Endothelial cell of umbilical vein (primary cell): ENCODE results near the gene CMIP. TPM values are rescaled to one million over a fixed set of nuclear protein-coding genes. Genes with fewer than 3 reads are reported as not detected.

ENCODE experiments used
- BruUV-seq: library from RNA; stranded (reverse); fragments of 400-500 nt; replicated peaks from 2 replicates; lab custom pipeline; 2021; lab: Mats Ljungman, UMichigan
- CTCF ChIA-PET: fragments of 300-600, 350-600 bp; sonication (Branson Sonifier 250); formaldehyde crosslinking; loops from one replicate; lab custom pipeline; 2021; ENCODE audit warnings: antibody characterized with exemption, inconsistent platforms; lab: Charles Lee
- POLR2A ChIA-PET: fragments of 300-600, 350-600 bp; sonication (Branson Sonifier 250); formaldehyde crosslinking; loops from one replicate; lab custom pipeline; 2021; ENCODE audit warnings: antibody characterized with exemption, inconsistent platforms; lab: Charles Lee
- DNase-seq: peaks from one replicate; pipeline ENCODE4 v3.0.0-alpha.2; 2011; ENCODE audit warnings: low read depth, low spot score
- FAIRE-seq: peaks from 2 replicates; lab custom pipeline; 2011; peaks lifted over from hg19 to GRCh38; lab: Jason Lieb, UNC
- H2AFZ ChIP-seq: 2 replicates; pipeline ENCODE4 v1.6.0; 2012; ENCODE audit warnings: low read depth, low read length, control low read depth, inconsistent platforms
- H3K27ac ChIP-seq: 2 replicates; pipeline ENCODE4 v1.5.1; 2011; ENCODE audit warnings: low read depth, mild to moderate bottlenecking, control low read depth, low read length, moderate library complexity; ENCODE audit not compliant: insufficient read depth
- H3K27me3 ChIP-seq, 2 experiments: 2 replicates each; pipeline versions ENCODE4 v1.6.0 to v1.6.1; 2011; ENCODE audit warnings: low read length in 2 of 2, mixed read lengths in 1 of 2; ENCODE audit not compliant: control insufficient read depth in 2 of 2, insufficient read depth in 2 of 2
- H3K36me3 ChIP-seq, 2 experiments: 2 replicates in 1 of 2; 3 replicates in 1 of 2; pipeline ENCODE4 v1.5.1; 2011; ENCODE audit warnings: low read length in 2 of 2, mild to moderate bottlenecking in 1 of 2, moderate library complexity in 1 of 2; ENCODE audit not compliant: control insufficient read depth in 2 of 2, insufficient read depth in 2 of 2; ENCODE audit errors: extremely low read depth in 1 of 2
- H3K4me1 ChIP-seq: 3 replicates; pipeline ENCODE4 v1.5.1; 2011; ENCODE audit warnings: mild to moderate bottlenecking, low read length; ENCODE audit not compliant: control insufficient read depth, insufficient read depth; ENCODE audit errors: extremely low read depth
- H3K4me2 ChIP-seq: 2 replicates; pipeline ENCODE4 v1.6.1; 2011; ENCODE audit warnings: low read length, control low read depth, mixed read lengths; ENCODE audit not compliant: insufficient read depth
- H3K4me3 ChIP-seq, 3 experiments: fragments of 200-600 bp in 1 of 3; sonication (generic), shearing (Covaris generic) in 1 of 3; replicated peaks in 1 of 3; 2 replicates each; pipeline ENCODE4 v1.5.1; 2011 to 2016; ENCODE audit warnings: control low read depth in 3 of 3, low read length in 3 of 3, mild to moderate bottlenecking in 2 of 3, inconsistent platforms in 1 of 3, low read depth in 1 of 3, moderate library complexity in 1 of 3; ENCODE audit not compliant: insufficient read depth in 1 of 3
- H3K79me2 ChIP-seq: 2 replicates; pipeline ENCODE4 v1.6.0; 2012; ENCODE audit warnings: low read length, inconsistent platforms; ENCODE audit not compliant: control insufficient read depth, insufficient read depth
- H3K9ac ChIP-seq: replicated peaks from 2 replicates; pipeline ENCODE3; 2011; ENCODE audit warnings: low read length, control low read depth; ENCODE audit not compliant: insufficient read depth; ENCODE audit errors: extremely low read depth
- H3K9me1 ChIP-seq: replicated peaks from 3 replicates; pipeline ENCODE4 v1.6.0; 2011; ENCODE audit warnings: mild to moderate bottlenecking, low read length; ENCODE audit not compliant: control insufficient read depth, insufficient read depth; ENCODE audit errors: extremely low read depth
- H3K9me3 ChIP-seq: replicated peaks from 2 replicates; pipeline ENCODE4 v1.5.1; 2012; ENCODE audit warnings: low read length, inconsistent platforms; ENCODE audit not compliant: control insufficient read depth, insufficient read depth
- H4K20me1 ChIP-seq: replicated peaks from 2 replicates; pipeline ENCODE3; 2011; ENCODE audit warnings: mild to moderate bottlenecking, low read length; ENCODE audit not compliant: control insufficient read depth, insufficient read depth; ENCODE audit errors: extremely low read depth
- CTCF ChIP-seq, 2 donors: IDR thresholded peaks; 1 replicate in 1 of 2; 2 replicates in 1 of 2; pipeline ENCODE4 v1.5.1; 2011; ENCODE audit warnings: low read length in 2 of 2, mild to moderate bottlenecking in 2 of 2, moderate library complexity in 2 of 2, control low read depth in 1 of 2, inconsistent platforms in 1 of 2, low read depth in 1 of 2; ENCODE audit not compliant: insufficient read depth in 1 of 2; ENCODE audit errors: extremely low read depth in 1 of 2
- EZH2 ChIP-seq: IDR thresholded peaks from 2 replicates; pipeline ENCODE4 v1.6.1; 2012; ENCODE audit warnings: borderline replicate concordance, low read depth, mild to moderate bottlenecking, moderate library complexity, low read length, inconsistent platforms; ENCODE audit not compliant: severe bottlenecking
- FOS ChIP-seq: IDR thresholded peaks from 2 replicates; pipeline ENCODE4 v1.6.1; 2011; ENCODE audit warnings: mild to moderate bottlenecking, low read length, moderate library complexity, borderline replicate concordance; ENCODE audit not compliant: insufficient read depth
- GATA2 ChIP-seq: IDR thresholded peaks from 2 replicates; pipeline ENCODE4 v1.7.0; 2011; ENCODE audit warnings: low read depth, mild to moderate bottlenecking, moderate library complexity, mixed read lengths, low read length; ENCODE audit not compliant: insufficient read length, insufficient read depth
- JUN ChIP-seq: IDR thresholded peaks from 2 replicates; pipeline ENCODE4 v1.6.1; 2011; ENCODE audit warnings: borderline replicate concordance, low read depth; ENCODE audit not compliant: insufficient read length, insufficient read depth
- MAX ChIP-seq: IDR thresholded peaks from 2 replicates; pipeline ENCODE4 v1.6.1; 2011; ENCODE audit not compliant: insufficient read depth, insufficient read length
- MYC ChIP-seq: IDR thresholded peaks from one replicate; pipeline ENCODE4 v1.6.1; 2011; ENCODE audit warnings: mild to moderate bottlenecking, low read depth, low read length
- POLR2A ChIP-seq: IDR thresholded peaks from 2 replicates; pipeline ENCODE4 v1.6.1; 2012; ENCODE audit warnings: low read depth, mild to moderate bottlenecking, control low read depth, low read length
- POLR2AphosphoS5 ChIP-seq: IDR thresholded peaks from 2 replicates; pipeline ENCODE4 v1.6.1; 2012; ENCODE audit warnings: low read depth, mild to moderate bottlenecking, control low read depth, low read length, moderate library complexity; ENCODE audit not compliant: insufficient read depth
- dilution Hi-C: fragments of 300-500 bp; cut with MboI; formaldehyde crosslinking; loops from one replicate; pipeline ENCODE4 v1.15.0; 2019; ENCODE audit warnings: low sequenced_read_pairs; ENCODE audit not compliant: extremely low pct_ligation_motif_present
- intact Hi-C: fragments of 100-400 bp; cut with micrococcal nuclease; formaldehyde crosslinking; loops from one replicate; pipeline ENCODE4 v1.10.0; 2022
- polyA plus RNA-seq, 4 experiments: library from polyadenylated mRNA; depleted of rRNA in 3 of 4; stranded (reverse) in 3 of 4; unstranded in 1 of 4; fragments of >200 nt; gene quantifications; 2 replicates each; pipeline versions ENCODE4 v1.2.1 to v1.2.3, GENCODE V29; 2011 to 2012; ENCODE audit warnings: missing spikeins in 1 of 4
- total RNA-seq: library from RNA; stranded (reverse); gene quantifications from 2 replicates; pipeline ENCODE4 v1.2.3, GENCODE V29; 2021

CMIP gene
- total and polyA plus RNA-seq, 2 donors (not counting 3 experiments of a cell fraction or from before 2014, with no cell fraction given): 29.0 to 101 TPM

GRCh38 chr16:81755915-81756614, 311.5 kb downstream of the CMIP start:
- peaks cover 18% of the 10 kb centered on the region for H3K4me1 ChIP-seq
- TF ChIP-seq GATA2 (peak; percentile 33), JUN (no peak), POLR2AphosphoS5 (peak; percentile 43), MYC (no peak), CTCF (IDR thresholded peaks at IDR 0.05; ENCODE audit: extremely low read depth in 1 of 2, insufficient read depth in 1 of 2, low read depth in 1 of 2, low read length in 2 of 2) (peak in 1 of 2 donors; percentile 24), MAX (peak; percentile 39), EZH2 (no peak), POLR2A (no peak), FOS (no peak)
- ChIA-PET POLR2A (no interaction called here), CTCF (interaction anchor here (0.9 to 7.2 kb wide), 6 partner anchors 23 to 720 kb away, joined by 3 to 34 read pairs (median 4); partner anchors contain the start of genes ATMIN and PLCG2)
- peak; percentile 78 for DNase-seq
- peak overlapping the region; percentile 7 for H3K4me2 ChIP-seq
- H3K79me2 ChIP-seq: no peaks in the 10 kb centered on the region
- no peaks in the 10 kb centered on the region for H3K9me3 ChIP-seq
- no peaks in the 10 kb centered on the region for H3K27me3 ChIP-seq
- no peaks in the 10 kb centered on the region for H3K36me3 ChIP-seq
- intact Hi-C loops: loop anchor here (1.0 to 2.0 kb wide), 3 partner anchors 23 to 118 kb away; partner anchors contain the start of gene PLCG2
- peak overlapping the region; percentile 47 for H3K27ac ChIP-seq
- BruUV-seq: no TSS peak
- FAIRE-seq: peak; percentile 97
- H3K9ac ChIP-seq: no peak overlapping the region
- dilution Hi-C loops: no loop called here
- H3K4me3 ChIP-seq: no peak overlapping the region
- peak overlapping the region; percentile 72 for H2AFZ ChIP-seq
- no peaks in the 10 kb centered on the region for H3K9me1 ChIP-seq
- H4K20me1 ChIP-seq: no peaks in the 10 kb centered on the region
